ENCODE results near the gene NOP58. TPM values are rescaled to one million over a fixed set of nuclear protein-coding genes. Genes with fewer than 3 reads are reported as not detected.
A peak's percentile ranks its signal among the peaks of the same experiment; 100 is the strongest.
"Not testable (repeated sequence)": the region's sequence is repeated elsewhere in the genome, so short reads cannot be mapped to it uniquely, and the experiment has no call there.

Gene NOP58, protein sequence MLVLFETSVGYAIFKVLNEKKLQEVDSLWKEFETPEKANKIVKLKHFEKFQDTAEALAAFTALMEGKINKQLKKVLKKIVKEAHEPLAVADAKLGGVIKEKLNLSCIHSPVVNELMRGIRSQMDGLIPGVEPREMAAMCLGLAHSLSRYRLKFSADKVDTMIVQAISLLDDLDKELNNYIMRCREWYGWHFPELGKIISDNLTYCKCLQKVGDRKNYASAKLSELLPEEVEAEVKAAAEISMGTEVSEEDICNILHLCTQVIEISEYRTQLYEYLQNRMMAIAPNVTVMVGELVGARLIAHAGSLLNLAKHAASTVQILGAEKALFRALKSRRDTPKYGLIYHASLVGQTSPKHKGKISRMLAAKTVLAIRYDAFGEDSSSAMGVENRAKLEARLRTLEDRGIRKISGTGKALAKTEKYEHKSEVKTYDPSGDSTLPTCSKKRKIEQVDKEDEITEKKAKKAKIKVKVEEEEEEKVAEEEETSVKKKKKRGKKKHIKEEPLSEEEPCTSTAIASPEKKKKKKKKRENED
- polyA plus RNA-seq, result 10 to 100 TPM; 29.3 to 56.9 (median 46.3) TPM

DNA sequence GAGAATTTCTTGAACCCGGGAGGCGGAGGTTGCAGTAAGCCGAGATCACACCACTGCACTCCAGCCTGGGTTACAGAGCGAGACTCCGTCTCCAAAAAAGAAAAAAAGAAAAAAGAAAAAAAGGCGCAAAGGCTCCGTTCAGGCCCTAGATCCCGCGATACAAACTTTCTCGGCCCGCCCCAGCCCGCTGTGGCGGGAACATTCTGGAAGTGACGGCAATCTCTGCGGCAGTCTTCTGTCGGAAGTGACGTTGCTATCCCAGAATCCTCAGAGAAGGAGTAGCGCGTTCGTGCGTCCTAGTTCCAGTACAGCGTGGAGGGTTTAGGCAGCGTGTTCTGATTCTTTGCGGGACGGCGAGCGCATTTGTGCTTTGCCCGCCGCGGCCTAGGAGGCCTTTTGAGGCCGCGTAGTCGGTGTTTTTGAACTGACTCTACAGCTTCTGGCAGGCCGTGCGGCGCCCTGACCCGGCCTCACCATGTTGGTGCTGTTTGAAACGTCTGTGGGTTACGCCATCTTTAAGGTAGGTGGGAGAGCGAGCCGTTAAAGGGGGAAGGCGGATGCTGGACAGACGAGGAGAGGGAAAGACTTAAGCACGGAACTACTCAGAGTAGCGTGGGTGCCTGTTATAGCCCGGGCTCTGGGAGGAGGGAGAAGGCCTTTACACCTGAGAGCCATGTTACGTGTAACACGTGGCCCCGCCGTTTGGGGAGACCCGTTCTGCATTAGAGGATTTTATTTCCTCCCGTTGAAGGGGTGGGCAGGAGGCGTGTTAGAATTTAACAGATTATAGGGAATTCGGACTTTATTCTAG, at the start of gene NOP58:
NOP58 (plus strand) TSS at position 297 of the 811 bp plus-strand sequence; CDS start at position 476, 179 bp downstream.
- WGBS, 3 donors, result 0 to 1% (median 0%) methylated on average over 54 of the region's 54 CpGs
- peak within 1 kb of the TSS; percentile 71 for H3K27ac ChIP-seq (ENCODE audit: low read depth, low read length)

- 70 to 90% (median 70%) methylated on average over 1 of the region's 1 CpG for WGBS, 3 donors
- H3K27ac ChIP-seq (ENCODE audit: low read depth, low read length), result no peak overlapping the region
These were observed 43.7 kb upstream of the NOP58 start for GRCh38 chr2:202221873-202222272.

DNA sequence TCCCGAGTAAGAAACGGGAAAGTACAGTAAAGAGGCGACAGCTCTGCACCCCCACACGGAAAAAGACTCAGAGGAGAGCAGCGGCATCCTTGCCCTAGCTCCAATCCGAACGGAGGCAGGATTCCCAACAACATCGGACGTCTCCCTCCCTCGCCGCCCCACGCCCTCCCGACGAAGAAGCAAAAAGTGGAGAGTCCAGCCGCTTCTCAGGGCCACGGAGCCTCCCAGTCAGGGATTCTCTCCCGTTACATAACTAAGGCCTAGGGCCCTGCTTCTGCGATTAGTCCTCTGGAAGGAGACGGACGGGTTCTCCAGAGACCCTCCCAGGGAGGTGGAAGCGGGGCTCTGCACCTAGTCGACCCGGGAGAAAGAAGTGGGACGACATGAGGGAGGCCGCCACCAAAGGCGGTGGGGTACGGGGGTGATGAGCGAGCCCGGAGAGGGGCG, 27.8 kb upstream of the NOP58 start:
- H3K27ac ChIP-seq (ENCODE audit: low read depth, low read length), result peak overlapping the region; percentile 4
- WGBS, 3 donors, result 0 to 2% (median 1%) methylated on average over 26 to 30 of the region's 30 CpGs

- WGBS, 3 donors, result 3% methylated on average over 40 to 54 of the region's 54 CpGs
- H3K27ac ChIP-seq (ENCODE audit: low read depth, low read length), result peak within 1 kb of the TSS; percentile 4
These were observed 27.0 kb upstream of the NOP58 start, which contains the start of gene SUMO1 for GRCh38 chr2:202238234-202239197. TSS of gene SUMO1 (minus strand) at chr2:202238597. CDS start at chr2:202238451, 146 bp downstream.

DNA sequence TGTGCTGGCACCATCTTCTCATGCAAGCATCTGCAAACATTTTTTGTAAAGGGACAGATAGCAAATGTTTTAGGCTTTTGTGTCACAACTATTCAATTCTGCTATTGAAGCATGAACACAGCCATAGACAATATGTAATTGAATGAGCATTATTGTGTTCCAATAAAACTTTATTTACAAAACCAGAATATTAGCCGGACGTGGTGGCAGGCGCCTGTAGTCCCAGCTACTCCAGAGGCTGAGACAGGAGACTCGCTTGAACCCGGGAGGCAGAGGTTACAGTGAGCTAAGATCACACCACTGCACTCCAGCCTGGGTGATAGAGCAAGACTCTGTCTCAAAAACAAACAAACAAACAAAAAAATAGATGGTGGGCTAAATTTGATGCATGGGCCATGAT, 17.9 kb upstream of the NOP58 start:
- H3K27ac ChIP-seq (ENCODE audit: low read depth, low read length), result not testable (repeated sequence)
- WGBS, 3 donors, result 94 to 97% (median 96%) methylated on average over 5 of the region's 5 CpGs

DNA sequence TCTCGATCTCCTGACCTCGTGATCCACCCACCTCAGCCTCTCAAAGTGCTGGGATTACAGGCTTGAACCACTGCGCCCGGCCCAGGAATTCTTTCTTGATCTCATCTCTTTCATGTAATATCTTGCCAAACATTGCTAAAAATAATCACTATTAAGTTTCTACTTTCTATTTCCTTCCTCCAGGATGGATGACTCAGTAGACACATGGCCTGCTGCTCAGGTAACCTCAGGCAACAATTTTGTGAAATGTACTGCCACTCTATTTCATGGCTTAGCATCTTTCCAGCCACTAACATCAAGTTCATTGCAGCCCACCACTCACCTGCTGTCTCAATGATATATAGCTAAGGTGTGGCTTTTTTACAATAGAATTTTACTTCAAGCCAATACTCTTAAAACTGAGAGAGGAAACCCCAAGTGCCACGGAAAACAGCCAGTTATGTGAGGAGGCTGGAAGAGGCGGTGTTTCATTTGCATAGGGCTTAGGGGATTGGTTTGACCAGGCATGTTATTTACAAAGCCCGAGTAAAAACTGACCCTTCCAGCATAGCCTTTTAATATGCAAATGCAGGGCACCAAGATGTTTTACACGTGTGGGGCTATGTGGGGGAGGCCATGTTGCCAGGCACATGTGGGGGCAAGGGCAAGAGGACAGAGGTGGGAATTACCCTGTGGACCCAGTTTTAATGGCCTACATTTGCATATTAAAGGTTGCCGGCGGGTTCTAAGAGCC, 15.9 kb upstream of the NOP58 start:
- 61 to 64% (median 61%) methylated on average over 9 to 10 of the region's 10 CpGs for WGBS, 3 donors

DNA sequence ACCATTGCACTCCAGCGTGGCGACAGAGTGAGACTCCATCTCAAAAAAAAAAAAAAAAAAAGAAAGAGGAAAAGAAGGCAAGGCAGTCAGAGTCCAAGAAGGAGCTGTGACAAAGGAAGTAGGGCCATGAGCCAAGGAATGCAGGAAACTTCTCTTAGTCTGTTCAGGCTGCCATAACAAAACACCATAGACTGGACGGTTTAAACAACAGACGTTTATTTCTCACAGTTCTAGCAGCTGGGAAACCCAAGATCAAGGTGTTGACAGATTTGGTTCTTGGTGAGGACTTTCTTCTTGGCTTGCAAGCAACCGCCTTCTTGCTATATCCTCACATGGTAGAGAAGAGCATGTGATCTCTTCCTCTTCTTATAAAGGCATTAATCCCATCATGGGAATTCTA, 14.1 kb upstream of the NOP58 start:
- H3K27ac ChIP-seq (ENCODE audit: low read depth, low read length), result no peak overlapping the region
- WGBS, 3 donors, result 64 to 81% (median 80%) methylated on average over 5 of the region's 5 CpGs

More for the DNA sequence above, 15.9 kb upstream of the NOP58 start:
- H3K27ac ChIP-seq (ENCODE audit: low read depth, low read length), result no peak overlapping the region

DNA sequence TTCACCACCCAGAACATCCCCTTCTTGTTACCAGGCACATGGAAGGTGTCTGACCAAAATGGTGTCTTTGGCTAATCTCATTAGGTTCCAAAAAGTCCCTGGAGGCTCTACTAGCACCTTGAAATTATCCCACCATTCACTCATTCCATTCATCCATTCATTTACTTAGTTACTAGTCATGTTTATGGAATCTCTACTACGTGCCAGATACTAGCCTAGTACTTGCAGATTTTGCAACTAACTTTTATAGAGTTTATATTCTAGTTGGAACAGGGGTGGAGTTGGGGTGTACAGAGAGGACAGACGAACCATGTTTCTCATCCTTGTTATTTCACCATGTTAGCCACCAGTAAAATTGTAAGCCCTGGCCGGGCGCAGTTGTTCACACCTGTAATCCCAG, 4.0 kb upstream of the NOP58 start:
- WGBS, 3 donors, result 68 to 82% (median 77%) methylated on average over 4 of the region's 4 CpGs
- H3K27ac ChIP-seq (ENCODE audit: low read depth, low read length), result no peak overlapping the region

GRCh38 chr2:202267495-202267894, 1.9 kb downstream of the NOP58 start:
- H3K27ac ChIP-seq (ENCODE audit: low read depth, low read length), result no peak overlapping the region

DNA sequence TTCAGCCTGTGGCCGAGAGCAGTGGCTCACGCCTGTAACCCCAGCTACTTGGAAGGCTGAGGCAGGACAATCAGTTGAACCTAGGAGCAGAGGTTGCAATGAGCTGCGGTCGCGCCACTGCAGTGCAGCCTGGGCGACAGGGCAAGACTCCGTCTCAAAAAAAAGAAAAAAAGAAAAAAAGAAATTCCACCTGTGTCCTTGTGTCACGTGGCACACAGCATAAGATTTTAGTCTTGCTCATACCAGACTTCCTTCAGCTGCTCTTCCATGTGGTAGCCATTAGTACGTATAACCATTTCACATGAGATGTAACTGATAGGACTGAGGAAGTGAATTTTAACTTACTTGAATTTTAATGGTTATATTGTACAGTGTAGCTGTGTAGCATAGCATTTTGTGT, 4.0 kb downstream of the NOP58 start:
- WGBS, 3 donors, result 69 to 73% (median 72%) methylated on average over 9 of the region's 9 CpGs
- H3K27ac ChIP-seq (ENCODE audit: low read depth, low read length), result no peak overlapping the region

More at GRCh38 chr2:202267495-202267894, 1.9 kb downstream of the NOP58 start:
- 15 to 18% (median 15%) methylated on average over 9 of the region's 9 CpGs for WGBS, 3 donors

DNA sequence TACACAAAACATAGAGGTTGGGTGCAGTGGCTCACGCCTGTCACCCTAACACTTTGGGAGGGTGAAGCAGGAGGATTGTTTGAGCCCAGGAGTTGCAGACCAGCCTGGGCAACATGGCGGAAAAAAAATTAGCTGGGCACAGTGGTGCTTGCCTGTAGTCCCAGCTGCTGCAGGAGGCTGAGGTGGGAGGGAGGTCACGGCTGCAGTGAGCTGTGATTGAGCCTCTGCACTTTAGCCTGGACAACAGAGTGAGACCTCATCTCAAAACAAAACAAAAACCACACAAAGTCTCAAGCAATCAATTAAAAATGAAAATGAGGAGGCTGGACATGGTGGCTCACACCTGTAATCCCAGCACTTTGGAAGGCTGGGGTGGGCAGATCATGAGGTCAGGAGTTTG, 4.9 kb downstream of the NOP58 start:
- no peak overlapping the region for H3K27ac ChIP-seq (ENCODE audit: low read depth, low read length)
- WGBS, 3 donors, result 68 to 88% (median 84%) methylated on average over 3 of the region's 3 CpGs

- not testable (repeated sequence) for H3K27ac ChIP-seq (ENCODE audit: low read depth, low read length)
- WGBS, 3 donors, result 71 to 95% (median 78%) methylated on average over 11 of the region's 11 CpGs
These were observed 10.6 kb downstream of the NOP58 start for GRCh38 chr2:202276078-202276720.

- WGBS, 3 donors, result 72 to 75% (median 75%) methylated on average over 6 of the region's 6 CpGs
These were observed 12.6 kb downstream of the NOP58 start for GRCh38 chr2:202278036-202278760.

DNA sequence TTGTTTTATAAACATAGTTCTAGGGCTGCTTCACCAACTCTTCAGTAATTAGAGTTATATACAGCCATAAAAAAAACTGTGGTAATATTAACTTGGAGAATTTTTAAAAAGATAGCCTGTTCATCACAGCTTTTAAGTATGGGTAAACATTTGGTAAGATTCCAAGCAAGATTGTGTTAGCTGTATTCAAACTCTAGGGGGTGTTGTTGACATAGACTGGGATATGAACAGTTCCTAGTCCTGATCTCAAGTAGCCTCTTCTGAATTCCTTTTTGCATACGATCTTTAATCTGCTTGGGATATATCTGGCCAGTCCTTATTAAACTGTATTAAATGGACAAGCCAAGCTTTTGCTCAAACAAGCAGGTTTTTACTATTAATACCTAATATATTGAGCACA, 13.4 kb downstream of the NOP58 start:
- WGBS, 3 donors, result 21 to 29% (median 27%) methylated on average over 1 of the region's 1 CpG
- H3K27ac ChIP-seq (ENCODE audit: low read depth, low read length), result no peak overlapping the region

More at GRCh38 chr2:202278036-202278760, 12.6 kb downstream of the NOP58 start:
- H3K27ac ChIP-seq (ENCODE audit: low read depth, low read length), result no peak overlapping the region

DNA sequence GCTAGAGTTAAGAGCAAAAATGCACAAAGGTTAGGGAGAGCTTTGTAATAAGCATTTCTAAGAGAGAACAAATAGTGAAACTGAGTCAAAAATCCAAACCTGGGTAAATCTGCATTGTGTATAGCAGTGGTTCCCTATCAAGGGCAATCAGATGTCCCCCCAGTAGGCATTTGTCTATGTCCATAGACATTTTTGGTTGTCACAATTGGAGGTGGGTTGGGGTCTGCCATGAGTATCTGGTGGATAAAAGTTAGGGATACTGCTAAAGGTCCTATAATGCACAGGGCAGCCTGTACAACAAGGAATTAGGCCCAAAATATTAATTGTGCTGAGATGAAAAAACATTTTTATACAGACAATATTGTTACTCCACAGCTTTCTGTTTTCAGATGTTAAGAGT, 21.0 kb downstream of the NOP58 start:
- H3K27ac ChIP-seq (ENCODE audit: low read depth, low read length), result no peak overlapping the region

Data from adipose tissue (tissue), 3 donors.